H9 (cell line): Measurements from ENCODE around the gene NEK4. TPM values are rescaled to one million over a fixed set of nuclear protein-coding genes. Genes with fewer than 3 reads are reported as not detected.
A peak's percentile ranks its signal among the peaks of the same experiment; 100 is the strongest.

Experiments used
- DNase-seq: peaks from one replicate; pipeline ENCODE4 v3.0.0-alpha.2; 2017
- H2AFZ ChIP-seq: one replicate; pipeline ENCODE4 v1.6.1; 2013; ENCODE audit warnings: mild to moderate bottlenecking, low read length, control low read depth, moderate library complexity
- H2AK5ac ChIP-seq: 2 replicates; pipeline ENCODE4 v1.6.1; 2013; ENCODE audit warnings: low read length, control low read depth, mixed read lengths; ENCODE audit not compliant: insufficient read length
- H2BK120ac ChIP-seq: one replicate; pipeline ENCODE4 v1.6.1; 2013; ENCODE audit warnings: low read depth, mild to moderate bottlenecking, low read length, control low read depth, inconsistent platforms; ENCODE audit not compliant: poor library complexity, severe bottlenecking
- H2BK12ac ChIP-seq: 2 replicates; pipeline ENCODE4 v1.6.1; 2013; ENCODE audit warnings: low read length, control low read depth, mixed read lengths, low read depth; ENCODE audit not compliant: insufficient read length
- H2BK15ac ChIP-seq: 2 replicates; pipeline ENCODE4 v1.6.1; 2013; ENCODE audit warnings: low read depth, low read length, control low read depth
- H2BK20ac ChIP-seq: one replicate; pipeline ENCODE4 v1.6.1; 2013; ENCODE audit warnings: low read depth, mild to moderate bottlenecking, low read length, control low read depth, inconsistent platforms; ENCODE audit not compliant: poor library complexity, severe bottlenecking
- H2BK5ac ChIP-seq: 2 replicates; pipeline ENCODE4 v1.6.1; 2013; ENCODE audit warnings: low read length, control low read depth, mixed read lengths; ENCODE audit not compliant: insufficient read length
- H3K14ac ChIP-seq: 2 replicates; pipeline ENCODE4 v1.6.1; 2013; ENCODE audit warnings: low read length, control low read depth; ENCODE audit not compliant: insufficient read depth
- H3K18ac ChIP-seq: 2 replicates; pipeline ENCODE4 v1.6.1; 2013; ENCODE audit warnings: low read depth, mild to moderate bottlenecking, mixed read lengths, low read length, control low read depth; ENCODE audit not compliant: insufficient read length
- H3K23ac ChIP-seq: 2 replicates; pipeline ENCODE4 v1.6.1; 2013; ENCODE audit warnings: low read length, control low read depth, mixed read lengths, low read depth; ENCODE audit not compliant: insufficient read length
- H3K23me2 ChIP-seq: 2 replicates; pipeline ENCODE4 v1.6.1; 2013; ENCODE audit warnings: low read depth, mild to moderate bottlenecking, mixed read lengths, low read length, control low read depth; ENCODE audit not compliant: insufficient read length, poor library complexity, severe bottlenecking
- H3K27ac ChIP-seq: 2 replicates; pipeline ENCODE4 v1.5.1; 2013; ENCODE audit warnings: low read length, control low read depth, mixed read lengths, low read depth; ENCODE audit not compliant: insufficient read length
- H3K27me3 ChIP-seq: 2 replicates; pipeline ENCODE4 v1.6.1; 2013; ENCODE audit warnings: low read length, control low read depth, inconsistent platforms; ENCODE audit not compliant: insufficient read depth
- H3K4ac ChIP-seq: 2 replicates; pipeline ENCODE4 v1.6.1; 2013; ENCODE audit warnings: low read depth, mild to moderate bottlenecking, control low read depth, inconsistent platforms, low read length, moderate library complexity
- H3K4me1 ChIP-seq: 2 replicates; pipeline ENCODE4 v1.6.1; 2013; ENCODE audit warnings: low read length, control low read depth, inconsistent platforms; ENCODE audit not compliant: insufficient read depth
- H3K4me2 ChIP-seq: 2 replicates; pipeline ENCODE4 v1.6.1; 2013; ENCODE audit warnings: low read length, control low read depth, mixed read lengths; ENCODE audit not compliant: insufficient read length, insufficient read depth
- H3K56ac ChIP-seq: 2 replicates; pipeline ENCODE4 v1.6.1; 2013; ENCODE audit warnings: low read depth, mild to moderate bottlenecking, mixed read lengths, low read length, control low read depth; ENCODE audit not compliant: insufficient read length
- H3K79me1 ChIP-seq: 2 replicates; pipeline ENCODE4 v1.6.1; 2013; ENCODE audit warnings: low read depth, mild to moderate bottlenecking, moderate library complexity, low read length, control low read depth, inconsistent platforms; ENCODE audit not compliant: insufficient read depth, poor library complexity, severe bottlenecking
- H3K79me2 ChIP-seq: 2 replicates; pipeline ENCODE4 v1.6.1; 2013; ENCODE audit warnings: low read length, control low read depth, inconsistent platforms; ENCODE audit not compliant: insufficient read depth
- H3K9ac ChIP-seq: 2 replicates; pipeline ENCODE4 v1.6.1; 2013; ENCODE audit warnings: low read length, control low read depth, mixed read lengths; ENCODE audit not compliant: insufficient read length; ENCODE audit errors: extremely low read depth
- H3K9me3 ChIP-seq: one replicate; pipeline ENCODE4 v1.6.1; 2013; ENCODE audit warnings: low read depth, low read length, inconsistent platforms; ENCODE audit not compliant: control insufficient read depth
- H3T11ph ChIP-seq: one replicate; pipeline ENCODE4 v1.6.1; 2013; ENCODE audit warnings: mild to moderate bottlenecking, low read length, control low read depth, inconsistent platforms
- H4K20me1 ChIP-seq: one replicate; pipeline ENCODE4 v1.6.1; 2013; ENCODE audit not compliant: control insufficient read depth, insufficient read length, insufficient read depth
- H4K5ac ChIP-seq: 2 replicates; pipeline ENCODE4 v1.6.1; 2013; ENCODE audit warnings: low read depth, mild to moderate bottlenecking, mixed read lengths, low read length, control low read depth; ENCODE audit not compliant: insufficient read length
- H4K8ac ChIP-seq: replicated peaks from 2 replicates; pipeline ENCODE4 v1.6.1; 2013; ENCODE audit warnings: low read length, control low read depth, mixed read lengths, low read depth; ENCODE audit not compliant: insufficient read length
- H4K91ac ChIP-seq: 2 replicates; pipeline ENCODE4 v1.6.1; 2013; ENCODE audit warnings: low read depth, mild to moderate bottlenecking, moderate library complexity, mixed read lengths, low read length, control low read depth; ENCODE audit not compliant: insufficient read length
- H3K27ac Mint-ChIP-seq, 3 experiments: 2 replicates in 2 of 3; 3 replicates in 1 of 3; pipeline ENCODE4 v1.8.0; 2020 to 2021; ENCODE audit warnings: mixed read lengths in 3 of 3, mild to moderate bottlenecking in 1 of 3, moderate library complexity in 1 of 3
- H3K27me3 Mint-ChIP-seq: 2 replicates; pipeline ENCODE4 v1.8.0; 2021; ENCODE audit warnings: low read depth, mild to moderate bottlenecking, moderate library complexity, mixed read lengths
- H3K36me3 Mint-ChIP-seq, 3 experiments: 2 replicates in 2 of 3; 3 replicates in 1 of 3; pipeline ENCODE4 v1.8.0; 2020 to 2021; ENCODE audit warnings: low read depth in 3 of 3, mixed read lengths in 3 of 3; ENCODE audit not compliant: insufficient read depth in 1 of 3
- H3K4me1 Mint-ChIP-seq, 2 experiments: 2 replicates each; pipeline ENCODE4 v1.8.0; 2020; ENCODE audit warnings: mixed read lengths in 2 of 2
- H3K4me3 Mint-ChIP-seq, 2 experiments: 2 replicates in 1 of 2; 3 replicates in 1 of 2; pipeline ENCODE4 v1.8.0; 2020 to 2021; ENCODE audit warnings: mild to moderate bottlenecking in 2 of 2, mixed read lengths in 2 of 2, moderate library complexity in 1 of 2
- H3K9me3 Mint-ChIP-seq, 2 experiments: 2 replicates in 1 of 2; 3 replicates in 1 of 2; pipeline ENCODE4 v1.8.0; 2020; ENCODE audit warnings: mild to moderate bottlenecking in 2 of 2, mixed read lengths in 2 of 2, moderate library complexity in 1 of 2
- CTCF ChIP-seq: fragments of 200-600 bp; sonication (generic); conservative IDR thresholded peaks from 3 replicates; pipeline ENCODE4 v1.8.0; 2021; ENCODE audit warnings: antibody characterized with exemption, mild to moderate bottlenecking
- total RNA-seq: library from RNA; stranded (reverse); gene quantifications from 2 replicates; pipeline ENCODE4 v1.2.1, GENCODE V29; 2021

The NEK4 gene
- total RNA-seq, 1 experiment from 2014 or later, result 36.0 TPM

GRCh38 chr3:52682016-52682415 is 88.7 kb downstream of the NEK4 start:
- no peaks in the 10 kb centered on the region for H3K4me1 ChIP-seq
- no peaks in the 10 kb centered on the region for H3K79me1 ChIP-seq
- peaks cover 13% of the 10 kb centered on the region; the same call in 1 of the 2 replicates for H3K79me2 ChIP-seq
- no peak overlapping the region for H2BK5ac ChIP-seq
- H3K14ac ChIP-seq, result no peak overlapping the region
- no peak overlapping the region for H2AFZ ChIP-seq
- H4K8ac ChIP-seq, result no peak overlapping the region
- no peak overlapping the region for H3K18ac ChIP-seq
- no peak for DNase-seq
- H3K27ac ChIP-seq, result no peak overlapping the region
- H2BK12ac ChIP-seq, result no peak overlapping the region
- Mint-ChIP-seq H3K4me1 (peaks cover 16 to 25% of the 10 kb centered on the region in 2 experiments), H3K36me3 (peaks cover 26 to 51% (median 44%) of the 10 kb centered on the region in 3 experiments), H3K27me3 (peaks cover 3% of the 10 kb centered on the region; the same call in 1 of the 2 replicates), H3K9me3 (no peaks in the 10 kb centered on the region), H3K4me3 (no peak overlapping the region), H3K27ac (peak overlapping the region in 2 of 3 experiments; percentile 49 to 78; a peak in 3 of 7 replicates)
- H2AK5ac ChIP-seq, result no peak overlapping the region
- H3K4ac ChIP-seq, result no peak overlapping the region
- H4K5ac ChIP-seq, result no peak overlapping the region
- peaks cover 3% of the 10 kb centered on the region for H3K23me2 ChIP-seq
- no peak overlapping the region for H4K91ac ChIP-seq
- no peak overlapping the region for H2BK120ac ChIP-seq
- H3K56ac ChIP-seq, result no peak overlapping the region
- peak overlapping the region; percentile 19 for H3K9ac ChIP-seq
- no peak overlapping the region for H3K4me2 ChIP-seq
- no peaks in the 10 kb centered on the region for H3K27me3 ChIP-seq
- H2BK15ac ChIP-seq, result no peak overlapping the region
- no peak overlapping the region for H3K23ac ChIP-seq
- 0 out of 3 replicates have a peak, but pooled peaks have one; percentile 24 for TF ChIP-seq CTCF
- H4K20me1 ChIP-seq, result no peaks in the 10 kb centered on the region
- no peaks in the 10 kb centered on the region for H3K9me3 ChIP-seq
- no peak overlapping the region for H3T11ph ChIP-seq
- H2BK20ac ChIP-seq, result no peak overlapping the region
